ENCODE results near the gene CLCN3.

CLCN3 gene

GRCh38 chr4:169640261-169640870, 20.0 kb downstream of the CLCN3 start:
- H3K27ac ChIP-seq (ENCODE audit: low read depth, low read length, poor library complexity, severe bottlenecking), result no peak overlapping the region
- H3K9ac ChIP-seq (ENCODE audit: low read length), result no peak overlapping the region
- peaks cover 83% of the 10 kb centered on the region for H3K36me3 ChIP-seq (ENCODE audit: insufficient read depth, low read length)

GRCh38 chr4:169644802-169645201, 24.4 kb downstream of the CLCN3 start:
- Histone ChIP-seq H3K4me1 (ENCODE audit: insufficient read depth, low read length, severe bottlenecking) (no peaks in the 10 kb centered on the region), H3K79me2 (ENCODE audit: insufficient read depth, low read length) (no peaks in the 10 kb centered on the region), H3K9me3 (ENCODE audit: low read length) (no peaks in the 10 kb centered on the region), H3K27ac (ENCODE audit: low read depth, low read length, poor library complexity, severe bottlenecking) (no peak overlapping the region), H4K20me1 (ENCODE audit: insufficient read depth, low read length) (no peaks in the 10 kb centered on the region), H3K9me2 (ENCODE audit: low read depth, low read length) (no peaks in the 10 kb centered on the region), H3K36me3 (ENCODE audit: insufficient read depth, low read length) (peaks cover 52% of the 10 kb centered on the region), H3K27me3 (ENCODE audit: insufficient read depth, low read length) (no peaks in the 10 kb centered on the region), H3K4me2 (ENCODE audit: low read length) (no peak overlapping the region), H3K4me3 (ENCODE audit: low read depth, low read length, poor library complexity, severe bottlenecking) (no peak overlapping the region), H2AFZ (ENCODE audit: low read length) (no peak overlapping the region), H3K9ac (ENCODE audit: low read length) (no peak overlapping the region), H3F3A (ENCODE audit: insufficient read depth, low read length) (no peaks in the 10 kb centered on the region)
- no peak for TF ChIP-seq EZH2 (IDR thresholded peaks at IDR 0.05; ENCODE audit: borderline replicate concordance, low read length)

More at GRCh38 chr4:169640261-169640870, 20.0 kb downstream of the CLCN3 start:
- H3K9me3 ChIP-seq (ENCODE audit: low read length), result no peaks in the 10 kb centered on the region
- H4K20me1 ChIP-seq (ENCODE audit: insufficient read depth, low read length), result no peaks in the 10 kb centered on the region
- H3F3A ChIP-seq (ENCODE audit: insufficient read depth, low read length), result no peaks in the 10 kb centered on the region
- H3K4me2 ChIP-seq (ENCODE audit: low read length), result no peak overlapping the region
- H3K27me3 ChIP-seq (ENCODE audit: insufficient read depth, low read length), result no peaks in the 10 kb centered on the region
- H3K79me2 ChIP-seq (ENCODE audit: insufficient read depth, low read length), result no peaks in the 10 kb centered on the region
- no peak overlapping the region for H3K4me3 ChIP-seq (ENCODE audit: low read depth, low read length, poor library complexity, severe bottlenecking)
- no peaks in the 10 kb centered on the region for H3K9me2 ChIP-seq (ENCODE audit: low read depth, low read length)
- H3K4me1 ChIP-seq (ENCODE audit: insufficient read depth, low read length, severe bottlenecking), result no peaks in the 10 kb centered on the region
- H2AFZ ChIP-seq (ENCODE audit: low read length), result no peak overlapping the region
- TF ChIP-seq CTCF (IDR thresholded peaks at IDR 0.05; ENCODE audit: low read length) (no peak), EZH2 (IDR thresholded peaks at IDR 0.05; ENCODE audit: borderline replicate concordance, low read length) (no peak)

- Histone ChIP-seq H3K4me3 (ENCODE audit: low read depth, low read length, poor library complexity, severe bottlenecking) (no peak overlapping the region), H3K9ac (ENCODE audit: low read length) (no peak overlapping the region), H3K27me3 (ENCODE audit: insufficient read depth, low read length) (no peaks in the 10 kb centered on the region), H4K20me1 (ENCODE audit: insufficient read depth, low read length) (no peaks in the 10 kb centered on the region), H3K36me3 (ENCODE audit: insufficient read depth, low read length) (peaks cover 52% of the 10 kb centered on the region), H3K79me2 (ENCODE audit: insufficient read depth, low read length) (no peaks in the 10 kb centered on the region), H3K27ac (ENCODE audit: low read depth, low read length, poor library complexity, severe bottlenecking) (no peak overlapping the region), H3F3A (ENCODE audit: insufficient read depth, low read length) (no peaks in the 10 kb centered on the region), H3K9me3 (ENCODE audit: low read length) (no peaks in the 10 kb centered on the region), H3K4me2 (ENCODE audit: low read length) (no peak overlapping the region), H2AFZ (ENCODE audit: low read length) (no peak overlapping the region), H3K9me2 (ENCODE audit: low read depth, low read length) (no peaks in the 10 kb centered on the region), H3K4me1 (ENCODE audit: insufficient read depth, low read length, severe bottlenecking) (no peaks in the 10 kb centered on the region)
- TF ChIP-seq EZH2 (IDR thresholded peaks at IDR 0.05; ENCODE audit: borderline replicate concordance, low read length) (no peak), CTCF (IDR thresholded peaks at IDR 0.05; ENCODE audit: low read length) (no peak)
Measured at GRCh38 chr4:169645627-169646026, 25.2 kb downstream of the CLCN3 start.
